HepG2 (cell line): ENCODE measurements around the gene SLC12A5. TPM values are rescaled to one million over a fixed set of nuclear protein-coding genes. Genes with fewer than 3 reads are reported as not detected.

Experiments used
- ARNTL ChIP-seq: sonication (generic); formaldehyde crosslinking; IDR thresholded peaks from 2 replicates; pipeline ENCODE4 v1.4.0; 2020; ENCODE audit warnings: mild to moderate bottlenecking, missing genetic modification reagents
- CCDC6 ChIP-seq: sonication (generic); formaldehyde crosslinking; IDR thresholded peaks from 2 replicates; pipeline ENCODE4 v1.8.1; 2022; ENCODE audit warnings: mild to moderate bottlenecking, missing genetic modification reagents, moderate library complexity
- EP300 ChIP-seq, 3 experiments: sonication (generic) in 1 of 3; formaldehyde crosslinking in 1 of 3; IDR thresholded peaks; 2 replicates each; pipeline versions ENCODE4 v1.5.1 to v1.6.1; 2011 to 2020; ENCODE audit warnings: low read depth in 2 of 3, low read length in 2 of 3, borderline replicate concordance in 1 of 3, improper control_type of control experiment in 1 of 3, mild to moderate bottlenecking in 1 of 3, missing genetic modification reagents in 1 of 3, moderate library complexity in 1 of 3
- GLI4 ChIP-seq: sonication (generic); formaldehyde crosslinking; IDR thresholded peaks from 2 replicates; pipeline ENCODE4 v1.5.1; 2020; ENCODE audit warnings: missing genetic modification reagents, mild to moderate bottlenecking, moderate library complexity, borderline replicate concordance
- HOXA3 ChIP-seq: sonication (generic); formaldehyde crosslinking; IDR thresholded peaks from 2 replicates; pipeline ENCODE4 v1.5.0; 2020; ENCODE audit warnings: missing genetic modification reagents
- JDP2 ChIP-seq: sonication (generic); formaldehyde crosslinking; IDR thresholded peaks from 2 replicates; pipeline ENCODE4 v1.8.1; 2022; ENCODE audit warnings: missing genetic modification reagents, borderline replicate concordance
- MTA3 ChIP-seq: sonication (generic); formaldehyde crosslinking; IDR thresholded peaks from 2 replicates; pipeline ENCODE4 v1.4.0; 2020; ENCODE audit warnings: missing genetic modification reagents
- NFATC3 ChIP-seq: sonication (generic); formaldehyde crosslinking; IDR thresholded peaks from 2 replicates; pipeline ENCODE4 v1.5.1; 2020; ENCODE audit warnings: mild to moderate bottlenecking, missing genetic modification reagents
- SAP130 ChIP-seq: IDR thresholded peaks from 2 replicates; pipeline ENCODE4 v1.6.1; 2016; ENCODE audit warnings: low read depth
- SOX6 ChIP-seq, 2 experiments: fragments of 450-650 bp in 1 of 2; sonication (generic) in 1 of 2; formaldehyde crosslinking in 1 of 2; IDR thresholded peaks; 2 replicates each; pipeline versions ENCODE4 v1.4.0 to v1.6.1; 2017 to 2020; ENCODE audit warnings: antibody characterized with exemption in 1 of 2, mild to moderate bottlenecking in 1 of 2, missing genetic modification reagents in 1 of 2
- ZFP41 ChIP-seq: sonication (generic); formaldehyde crosslinking; IDR thresholded peaks from 2 replicates; pipeline ENCODE4 v1.4.0; 2020; ENCODE audit warnings: mild to moderate bottlenecking, missing genetic modification reagents, borderline replicate concordance
- ZNF256 ChIP-seq: sonication (generic); formaldehyde crosslinking; conservative IDR thresholded peaks from 2 replicates; pipeline ENCODE4 v1.4.0; 2020; ENCODE audit warnings: missing genetic modification reagents
- ZNF572 ChIP-seq: sonication (generic); formaldehyde crosslinking; IDR thresholded peaks from 2 replicates; pipeline ENCODE4 v1.5.1; 2020; ENCODE audit warnings: mild to moderate bottlenecking, missing genetic modification reagents
- ZNF792 ChIP-seq: IDR thresholded peaks from 2 replicates; pipeline ENCODE4 v1.6.1; 2016
- polyA plus RNA-seq, 8 experiments: library from polyadenylated mRNA; depleted of rRNA in 3 of 8; stranded (reverse) in 7 of 8; unstranded in 1 of 8; fragments of >200 nt; fragmentation: Illumina TruSeq in 4 of 8; extraction: Trizol in 4 of 8; gene quantifications; 2 replicates each; pipeline versions ENCODE4 v1.2.1 to v1.2.3, GENCODE V29; 2011 to 2016; ENCODE audit warnings: low read depth in 4 of 8, missing spikeins in 1 of 8, mixed read lengths in 1 of 8; ENCODE audit not compliant: insufficient read depth in 1 of 8
- total RNA-seq, 5 experiments: library from RNA; depleted of rRNA; stranded (reverse); fragments of >200 nt; fragmentation: Illumina TruSeq; extraction: Trizol; gene quantifications; 2 replicates each; pipeline ENCODE4 v1.2.3, GENCODE V29; 2016; ENCODE audit warnings: low read depth in 1 of 5
- TF ChIP-seq, protein P1 (sequence below): sonication (generic); formaldehyde crosslinking; IDR thresholded peaks from 2 replicates; pipeline ENCODE4 v1.4.0; 2020; ENCODE audit warnings: missing genetic modification reagents
- TF ChIP-seq, protein P2 (sequence below): IDR thresholded peaks from 2 replicates; pipeline ENCODE4 v1.4.0; 2020; ENCODE audit warnings: mild to moderate bottlenecking, missing genetic modification reagents
- TF ChIP-seq, protein P3 (sequence below): IDR thresholded peaks from 2 replicates; pipeline ENCODE4 v1.6.1; 2016; ENCODE audit warnings: missing compliant biosample characterization, missing genetic modification reagents, borderline replicate concordance
- TF ChIP-seq, protein P4 (sequence below): sonication (generic); formaldehyde crosslinking; IDR thresholded peaks from 2 replicates; pipeline ENCODE4 v1.8.1; 2023; ENCODE audit warnings: mild to moderate bottlenecking, inconsistent platforms, moderate library complexity, missing genetic modification reagents, borderline replicate concordance

Gene SLC12A5
- total and polyA plus RNA-seq, 2 of the 13 experiments (the other 11 are each of a cell fraction or from before 2014, with no cell fraction given), result 4.3 to 5.4 TPM

DNA sequence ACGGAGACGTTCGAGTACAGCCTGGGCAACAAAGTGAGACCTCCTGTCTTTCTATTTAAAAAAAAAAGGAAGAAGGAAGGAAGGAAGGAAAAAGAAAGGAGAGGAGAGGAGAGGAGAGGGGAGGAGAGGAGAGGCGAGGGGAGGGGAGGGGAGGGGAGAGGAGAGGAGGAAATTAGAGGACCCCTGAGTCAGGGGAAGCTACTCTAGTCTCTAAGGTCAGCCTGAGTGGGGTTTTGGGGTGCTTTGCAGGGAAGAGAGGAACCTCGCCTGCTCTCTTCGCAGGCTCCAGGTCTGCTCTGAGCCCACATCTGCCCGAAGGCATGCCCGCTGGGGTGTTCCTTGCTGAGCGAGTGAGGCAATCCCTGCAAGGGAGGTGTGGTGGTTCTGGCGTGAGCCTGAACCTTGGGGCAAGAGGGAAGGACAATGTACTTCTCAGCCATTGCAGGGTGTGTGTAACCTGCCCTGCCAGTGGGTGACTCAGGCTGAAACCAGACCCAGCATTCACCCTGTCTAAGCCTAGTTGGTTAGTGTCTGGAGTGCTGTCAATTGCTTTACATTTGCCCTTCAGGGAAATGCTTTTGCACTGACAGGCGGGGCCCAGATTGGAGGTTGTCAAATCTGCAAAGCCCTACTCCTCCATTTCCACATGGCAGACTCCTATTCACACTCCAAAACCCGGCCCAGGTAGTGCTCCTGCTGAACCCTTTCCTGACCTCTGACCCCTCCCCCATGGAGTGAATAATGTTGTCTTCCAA lies 35.6 kb upstream of the SLC12A5 start (continued):
- TF ChIP-seq CCDC6 (CRISPR knock-in tag), result no peak
- TF ChIP-seq, protein P1, sequence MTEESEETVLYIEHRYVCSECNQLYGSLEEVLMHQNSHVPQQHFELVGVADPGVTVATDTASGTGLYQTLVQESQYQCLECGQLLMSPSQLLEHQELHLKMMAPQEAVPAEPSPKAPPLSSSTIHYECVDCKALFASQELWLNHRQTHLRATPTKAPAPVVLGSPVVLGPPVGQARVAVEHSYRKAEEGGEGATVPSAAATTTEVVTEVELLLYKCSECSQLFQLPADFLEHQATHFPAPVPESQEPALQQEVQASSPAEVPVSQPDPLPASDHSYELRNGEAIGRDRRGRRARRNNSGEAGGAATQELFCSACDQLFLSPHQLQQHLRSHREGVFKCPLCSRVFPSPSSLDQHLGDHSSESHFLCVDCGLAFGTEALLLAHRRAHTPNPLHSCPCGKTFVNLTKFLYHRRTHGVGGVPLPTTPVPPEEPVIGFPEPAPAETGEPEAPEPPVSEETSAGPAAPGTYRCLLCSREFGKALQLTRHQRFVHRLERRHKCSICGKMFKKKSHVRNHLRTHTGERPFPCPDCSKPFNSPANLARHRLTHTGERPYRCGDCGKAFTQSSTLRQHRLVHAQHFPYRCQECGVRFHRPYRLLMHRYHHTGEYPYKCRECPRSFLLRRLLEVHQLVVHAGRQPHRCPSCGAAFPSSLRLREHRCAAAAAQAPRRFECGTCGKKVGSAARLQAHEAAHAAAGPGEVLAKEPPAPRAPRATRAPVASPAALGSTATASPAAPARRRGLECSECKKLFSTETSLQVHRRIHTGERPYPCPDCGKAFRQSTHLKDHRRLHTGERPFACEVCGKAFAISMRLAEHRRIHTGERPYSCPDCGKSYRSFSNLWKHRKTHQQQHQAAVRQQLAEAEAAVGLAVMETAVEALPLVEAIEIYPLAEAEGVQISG (CRISPR knock-in tag), result no peak
- peak; percentile 30; the same call in 1 of the 2 replicates for TF ChIP-seq SAP130 (CRISPR knock-in tag)
- TF ChIP-seq, protein P2, sequence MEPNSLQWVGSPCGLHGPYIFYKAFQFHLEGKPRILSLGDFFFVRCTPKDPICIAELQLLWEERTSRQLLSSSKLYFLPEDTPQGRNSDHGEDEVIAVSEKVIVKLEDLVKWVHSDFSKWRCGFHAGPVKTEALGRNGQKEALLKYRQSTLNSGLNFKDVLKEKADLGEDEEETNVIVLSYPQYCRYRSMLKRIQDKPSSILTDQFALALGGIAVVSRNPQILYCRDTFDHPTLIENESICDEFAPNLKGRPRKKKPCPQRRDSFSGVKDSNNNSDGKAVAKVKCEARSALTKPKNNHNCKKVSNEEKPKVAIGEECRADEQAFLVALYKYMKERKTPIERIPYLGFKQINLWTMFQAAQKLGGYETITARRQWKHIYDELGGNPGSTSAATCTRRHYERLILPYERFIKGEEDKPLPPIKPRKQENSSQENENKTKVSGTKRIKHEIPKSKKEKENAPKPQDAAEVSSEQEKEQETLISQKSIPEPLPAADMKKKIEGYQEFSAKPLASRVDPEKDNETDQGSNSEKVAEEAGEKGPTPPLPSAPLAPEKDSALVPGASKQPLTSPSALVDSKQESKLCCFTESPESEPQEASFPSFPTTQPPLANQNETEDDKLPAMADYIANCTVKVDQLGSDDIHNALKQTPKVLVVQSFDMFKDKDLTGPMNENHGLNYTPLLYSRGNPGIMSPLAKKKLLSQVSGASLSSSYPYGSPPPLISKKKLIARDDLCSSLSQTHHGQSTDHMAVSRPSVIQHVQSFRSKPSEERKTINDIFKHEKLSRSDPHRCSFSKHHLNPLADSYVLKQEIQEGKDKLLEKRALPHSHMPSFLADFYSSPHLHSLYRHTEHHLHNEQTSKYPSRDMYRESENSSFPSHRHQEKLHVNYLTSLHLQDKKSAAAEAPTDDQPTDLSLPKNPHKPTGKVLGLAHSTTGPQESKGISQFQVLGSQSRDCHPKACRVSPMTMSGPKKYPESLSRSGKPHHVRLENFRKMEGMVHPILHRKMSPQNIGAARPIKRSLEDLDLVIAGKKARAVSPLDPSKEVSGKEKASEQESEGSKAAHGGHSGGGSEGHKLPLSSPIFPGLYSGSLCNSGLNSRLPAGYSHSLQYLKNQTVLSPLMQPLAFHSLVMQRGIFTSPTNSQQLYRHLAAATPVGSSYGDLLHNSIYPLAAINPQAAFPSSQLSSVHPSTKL (CRISPR knock-in tag), result no peak
- TF ChIP-seq ZNF256 (CRISPR knock-in tag), result no peak
- no peak for TF ChIP-seq NFATC3 (CRISPR knock-in tag)
- no peak for TF ChIP-seq SOX6 (IDR thresholded peaks at IDR 0.05)
- TF ChIP-seq SOX6 (CRISPR knock-in tag; IDR thresholded peaks at IDR 0.05), result 0 out of 2 replicates have a peak, but pooled peaks have one; percentile 17
- no peak for TF ChIP-seq ZNF792
- no peak for TF ChIP-seq ZNF572 (CRISPR knock-in tag)
- TF ChIP-seq EP300 (IDR thresholded peaks at IDR 0.05; ENCODE audit: low read depth in 2 of 2, low read length in 2 of 2), result peak in 1 of 2 experiments; percentile 37; a peak in 1 of 4 replicates
- TF ChIP-seq EP300 (CRISPR knock-in tag; IDR thresholded peaks at IDR 0.05; ENCODE audit: borderline replicate concordance), result no peak
- TF ChIP-seq GLI4 (CRISPR knock-in tag), result no peak
- TF ChIP-seq ARNTL, result no peak
- TF ChIP-seq MTA3 (CRISPR knock-in tag), result no peak
- TF ChIP-seq ZFP41 (CRISPR knock-in tag), result no peak
- no peak for TF ChIP-seq HOXA3 (CRISPR knock-in tag)
- TF ChIP-seq, protein P3, sequence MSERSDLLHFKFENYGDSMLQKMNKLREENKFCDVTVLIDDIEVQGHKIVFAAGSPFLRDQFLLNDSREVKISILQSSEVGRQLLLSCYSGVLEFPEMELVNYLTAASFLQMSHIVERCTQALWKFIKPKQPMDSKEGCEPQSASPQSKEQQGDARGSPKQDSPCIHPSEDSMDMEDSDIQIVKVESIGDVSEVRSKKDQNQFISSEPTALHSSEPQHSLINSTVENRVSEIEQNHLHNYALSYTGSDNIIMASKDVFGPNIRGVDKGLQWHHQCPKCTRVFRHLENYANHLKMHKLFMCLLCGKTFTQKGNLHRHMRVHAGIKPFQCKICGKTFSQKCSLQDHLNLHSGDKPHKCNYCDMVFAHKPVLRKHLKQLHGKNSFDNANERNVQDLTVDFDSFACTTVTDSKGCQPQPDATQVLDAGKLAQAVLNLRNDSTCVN (CRISPR knock-in tag), result no peak
- no peak for TF ChIP-seq JDP2
- TF ChIP-seq, protein P4, sequence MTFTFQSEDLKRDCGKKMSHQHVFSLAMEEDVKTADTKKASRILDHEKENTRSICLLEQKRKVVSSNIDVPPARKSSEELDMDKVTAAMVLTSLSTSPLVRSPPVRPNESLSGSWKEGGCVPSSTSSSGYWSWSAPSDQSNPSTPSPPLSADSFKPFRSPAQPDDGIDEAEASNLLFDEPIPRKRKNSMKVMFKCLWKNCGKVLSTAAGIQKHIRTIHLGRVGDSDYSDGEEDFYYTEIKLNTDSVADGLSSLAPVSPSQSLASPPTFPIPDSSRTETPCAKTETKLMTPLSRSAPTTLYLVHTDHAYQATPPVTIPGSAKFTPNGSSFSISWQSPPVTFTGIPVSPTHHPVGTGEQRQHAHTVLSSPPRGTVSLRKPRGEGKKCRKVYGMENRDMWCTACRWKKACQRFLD, result no peak
